ENCODE measurements around the gene RO60.

RO60 gene

GRCh38 chr1:193104502-193104906 lies 45.1 kb downstream of the RO60 start:
- POLR2A ChIA-PET, result interaction anchor here (1.0 kb wide), 1 partner anchor 44 kb away, joined by 3 read pairs; no protein-coding TSS in a partner anchor
- H3K36me3 ChIP-seq (ENCODE audit: control insufficient read depth in 4 of 4, insufficient read depth in 4 of 4, low read length in 3 of 4), result peaks cover 0 to 12% (median 6%) of the 10 kb centered on the region in 4 experiments
- under 1% methylated on average over 24 of the region's 24 CpGs for WGBS (ENCODE audit: insufficient coverage)
- no peaks in the 10 kb centered on the region for H3K27me3 ChIP-seq (replicated peaks in 2 of 5; ENCODE audit: control insufficient read depth in 4 of 5, insufficient read depth in 5 of 5, low read length in 4 of 5)
- H3K4me1 ChIP-seq (ENCODE audit: control extremely low read depth in 1 of 4, control insufficient read depth in 4 of 4, insufficient read depth in 4 of 4, low read length in 3 of 4), result peaks cover 10 to 18% (median 14%) of the 10 kb centered on the region in 4 experiments
- H3K9me3 ChIP-seq (ENCODE audit: control extremely low read depth in 1 of 5, control insufficient read depth in 4 of 5, insufficient read depth in 2 of 5, low read depth in 1 of 5, low read length in 4 of 5), result no peaks in the 10 kb centered on the region
- H3K4me3 ChIP-seq (ENCODE audit: control insufficient read depth in 1 of 7, extremely low read depth in 1 of 7, insufficient read depth in 4 of 7, low read depth in 2 of 7, low read length in 6 of 7), result peak overlapping the region; percentile 60 to 98 (median 87)
- peak in 1 of 3 donors; percentile 5 for DNase-seq
- CTCF ChIA-PET, result interaction anchor here (1.0 to 1.7 kb wide), 4 partner anchors 11 to 42 kb away, joined by 3 to 7 read pairs (median 3); no protein-coding TSS in a partner anchor
- H3K27ac ChIP-seq (ENCODE audit: insufficient read depth in 1 of 2, low read depth in 1 of 2, low read length in 2 of 2, poor library complexity in 1 of 2, severe bottlenecking in 2 of 2), result peak overlapping the region; percentile 47 to 85

GRCh38 chr1:193104907-193105820 lies 45.8 kb downstream of the RO60 start, which contains the start of gene GLRX2:
TSS of gene GLRX2 (minus strand) at chr1:193105414. CDS start at chr1:193105382, 32 bp downstream.
- Histone ChIP-seq H3K4me1 (ENCODE audit: control extremely low read depth in 1 of 4, control insufficient read depth in 4 of 4, insufficient read depth in 4 of 4, low read length in 3 of 4) (peaks cover 10 to 18% (median 14%) of the 10 kb centered on the region in 4 experiments), H3K9me3 (ENCODE audit: control extremely low read depth in 1 of 5, control insufficient read depth in 4 of 5, insufficient read depth in 2 of 5, low read depth in 1 of 5, low read length in 4 of 5) (no peaks in the 10 kb centered on the region), H3K4me3 (ENCODE audit: control insufficient read depth in 1 of 7, extremely low read depth in 1 of 7, insufficient read depth in 4 of 7, low read depth in 2 of 7, low read length in 6 of 7) (peak within 1 kb of the TSS; percentile 60 to 98 (median 87)), H3K36me3 (ENCODE audit: control insufficient read depth in 4 of 4, insufficient read depth in 4 of 4, low read length in 3 of 4) (peaks cover 0 to 6% (median 3%) of the 10 kb centered on the region in 4 experiments), H3K27ac (ENCODE audit: insufficient read depth in 1 of 2, low read depth in 1 of 2, low read length in 2 of 2, poor library complexity in 1 of 2, severe bottlenecking in 2 of 2) (peak within 1 kb of the TSS; percentile 47 to 85), H3K27me3 (replicated peaks in 2 of 5; ENCODE audit: control insufficient read depth in 4 of 5, insufficient read depth in 5 of 5, low read length in 4 of 5) (no peaks in the 10 kb centered on the region)
- DNase-seq, result peak; percentile 76 to 91 (median 85)
- ChIA-PET POLR2A (interaction anchor here (0.5 to 1.5 kb wide), 3 partner anchors 12 to 45 kb away, joined by 3 to 7 read pairs (median 5); partner anchors contain the start of gene CDC73), CTCF (interaction anchor here (1.1 to 1.7 kb wide), 3 partner anchors 12 to 34 kb away, joined by 3 to 7 read pairs (median 3); no protein-coding TSS in a partner anchor)
- under 1% methylated on average over 70 of the region's 73 CpGs for WGBS (ENCODE audit: insufficient coverage)

- H3K9me3 ChIP-seq (ENCODE audit: control extremely low read depth in 1 of 5, control insufficient read depth in 4 of 5, insufficient read depth in 2 of 5, low read depth in 1 of 5, low read length in 4 of 5), result no peaks in the 10 kb centered on the region
- WGBS (ENCODE audit: insufficient coverage), result 71% methylated on average over 1 of the region's 4 CpGs
- no peaks in the 10 kb centered on the region for H3K27me3 ChIP-seq (replicated peaks in 2 of 5; ENCODE audit: control insufficient read depth in 4 of 5, insufficient read depth in 5 of 5, low read length in 4 of 5)
- ChIA-PET POLR2A (interaction anchor here (1.5 kb wide), 1 partner anchor 16 kb away, joined by 7 read pairs; the partner anchor contains the start of gene CDC73), CTCF (no interaction called here)
- no peak for DNase-seq
- peak overlapping the region in 6 of 7 experiments; percentile 83 to 98 (median 90) for H3K4me3 ChIP-seq (ENCODE audit: control insufficient read depth in 1 of 7, extremely low read depth in 1 of 7, insufficient read depth in 4 of 7, low read depth in 2 of 7, low read length in 6 of 7)
- H3K36me3 ChIP-seq (ENCODE audit: control insufficient read depth in 4 of 4, insufficient read depth in 4 of 4, low read length in 3 of 4), result no peaks in the 10 kb centered on the region
- H3K27ac ChIP-seq (ENCODE audit: insufficient read depth in 1 of 2, low read depth in 1 of 2, low read length in 2 of 2, poor library complexity in 1 of 2, severe bottlenecking in 2 of 2), result peak overlapping the region; percentile 43 to 85
- H3K4me1 ChIP-seq (ENCODE audit: control extremely low read depth in 1 of 4, control insufficient read depth in 4 of 4, insufficient read depth in 4 of 4, low read length in 3 of 4), result peaks cover 10 to 18% (median 14%) of the 10 kb centered on the region in 4 experiments
Observed at GRCh38 chr1:193105821-193106177, 46.4 kb downstream of the RO60 start.

- H3K9me3 ChIP-seq (ENCODE audit: control extremely low read depth in 1 of 5, control insufficient read depth in 4 of 5, insufficient read depth in 2 of 5, low read depth in 1 of 5, low read length in 4 of 5), result no peaks in the 10 kb centered on the region
- DNase-seq, result no peak
- H3K4me1 ChIP-seq (ENCODE audit: control extremely low read depth in 1 of 4, control insufficient read depth in 4 of 4, insufficient read depth in 4 of 4, low read length in 3 of 4), result peaks cover 10 to 21% (median 13%) of the 10 kb centered on the region in 4 experiments
- H3K27ac ChIP-seq (ENCODE audit: insufficient read depth in 1 of 2, low read depth in 1 of 2, low read length in 2 of 2, poor library complexity in 1 of 2, severe bottlenecking in 2 of 2), result no peak overlapping the region
- no peak overlapping the region for H3K4me3 ChIP-seq (ENCODE audit: control insufficient read depth in 1 of 7, extremely low read depth in 1 of 7, insufficient read depth in 4 of 7, low read depth in 2 of 7, low read length in 6 of 7)
- H3K27me3 ChIP-seq (replicated peaks in 2 of 5; ENCODE audit: control insufficient read depth in 4 of 5, insufficient read depth in 5 of 5, low read length in 4 of 5), result no peaks in the 10 kb centered on the region
- WGBS (ENCODE audit: insufficient coverage), result 100% methylated on average over 1 of the region's 3 CpGs
- H3K36me3 ChIP-seq (ENCODE audit: control insufficient read depth in 4 of 4, insufficient read depth in 4 of 4, low read length in 3 of 4), result no peaks in the 10 kb centered on the region
- ChIA-PET POLR2A (no interaction called here), CTCF (interaction anchor here (0.8 to 1.6 kb wide), 2 partner anchors 14 to 50 kb away, joined by 5 to 7 read pairs; partner anchors contain the start of genes CDC73 and UCHL5)
Observed at GRCh38 chr1:193108471-193108870, 49.1 kb downstream of the RO60 start.

All from common myeloid progenitor, CD34-positive (primary cell).